ENCODE measurements around the gene MRPS10.

DNA sequence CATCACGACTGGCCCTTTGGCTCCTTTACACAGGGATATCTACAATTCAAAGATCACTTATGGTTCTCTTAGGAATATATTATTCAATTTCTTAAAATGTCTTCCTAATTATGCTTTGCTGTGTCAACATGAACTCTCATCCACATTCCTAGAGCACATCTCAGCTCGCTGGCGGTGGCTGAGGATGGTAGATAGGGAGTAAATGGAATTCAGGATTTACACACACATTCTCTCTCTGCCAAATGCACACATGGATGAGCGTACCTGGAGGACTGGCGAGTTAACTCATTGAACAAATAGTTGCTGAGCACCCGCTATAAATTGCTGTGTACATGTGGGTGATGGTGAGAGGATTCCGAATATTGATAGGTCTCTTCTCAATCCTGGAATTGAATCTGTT, 4.8 kb upstream of the MRPS10 start:
- TF ChIP-seq, protein P1, sequence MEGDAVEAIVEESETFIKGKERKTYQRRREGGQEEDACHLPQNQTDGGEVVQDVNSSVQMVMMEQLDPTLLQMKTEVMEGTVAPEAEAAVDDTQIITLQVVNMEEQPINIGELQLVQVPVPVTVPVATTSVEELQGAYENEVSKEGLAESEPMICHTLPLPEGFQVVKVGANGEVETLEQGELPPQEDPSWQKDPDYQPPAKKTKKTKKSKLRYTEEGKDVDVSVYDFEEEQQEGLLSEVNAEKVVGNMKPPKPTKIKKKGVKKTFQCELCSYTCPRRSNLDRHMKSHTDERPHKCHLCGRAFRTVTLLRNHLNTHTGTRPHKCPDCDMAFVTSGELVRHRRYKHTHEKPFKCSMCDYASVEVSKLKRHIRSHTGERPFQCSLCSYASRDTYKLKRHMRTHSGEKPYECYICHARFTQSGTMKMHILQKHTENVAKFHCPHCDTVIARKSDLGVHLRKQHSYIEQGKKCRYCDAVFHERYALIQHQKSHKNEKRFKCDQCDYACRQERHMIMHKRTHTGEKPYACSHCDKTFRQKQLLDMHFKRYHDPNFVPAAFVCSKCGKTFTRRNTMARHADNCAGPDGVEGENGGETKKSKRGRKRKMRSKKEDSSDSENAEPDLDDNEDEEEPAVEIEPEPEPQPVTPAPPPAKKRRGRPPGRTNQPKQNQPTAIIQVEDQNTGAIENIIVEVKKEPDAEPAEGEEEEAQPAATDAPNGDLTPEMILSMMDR (IDR thresholded peaks at IDR 0.05) = no peak
- TF ChIP-seq POLR2A (IDR thresholded peaks at IDR 0.05; ENCODE audit: low read depth) = no peak

Data from esophagus muscularis mucosa (tissue), 3 donors.